GM21825 (cell line): ENCODE data around the gene MORF4L2.
"Not testable (repeated sequence)": the region's sequence is repeated elsewhere in the genome, so short reads cannot be mapped to it uniquely, and the experiment has no call there.

ENCODE experiments used
- ATAC-seq: cut with Tn5 transposase; IDR thresholded peaks from one replicate; pipeline ENCODE4 v1.9.1; 2021; ENCODE audit warnings: mild to moderate bottlenecking, moderate library complexity; ENCODE audit not compliant: unreplicated experiment

MORF4L2 gene

GRCh38 chrX:103681443-103681842, 5.1 kb downstream of the MORF4L2 start:
- ATAC-seq: no peak

GRCh38 chrX:103678199-103678993, 8.1 kb downstream of the MORF4L2 start:
- no peak for ATAC-seq

GRCh38 chrX:103674531-103675454, 11.7 kb downstream of the MORF4L2 start:
- ATAC-seq: no peak

GRCh38 chrX:103669745-103670144, 16.8 kb downstream of the MORF4L2 start:
- no peak for ATAC-seq

GRCh38 chrX:103666202-103667107, 20.0 kb downstream of the MORF4L2 start:
- ATAC-seq: no peak

GRCh38 chrX:103663981-103664762, 22.3 kb downstream of the MORF4L2 start:
- no peak for ATAC-seq

GRCh38 chrX:103659460-103659859, 27.0 kb downstream of the MORF4L2 start:
- not testable (repeated sequence) for ATAC-seq

- ATAC-seq: no peak
Observed at GRCh38 chrX:103658681-103659433, 27.6 kb downstream of the MORF4L2 start.

- not testable (repeated sequence) for ATAC-seq
Observed at GRCh38 chrX:103657066-103657465, 29.4 kb downstream of the MORF4L2 start.

- ATAC-seq: no peak
Observed at GRCh38 chrX:103656617-103657016, 29.9 kb downstream of the MORF4L2 start.

GRCh38 chrX:103655230-103656000, 31.1 kb downstream of the MORF4L2 start:
- not testable (repeated sequence) for ATAC-seq

GRCh38 chrX:103651151-103651773, 35.2 kb downstream of the MORF4L2 start:
- ATAC-seq: no peak

- no peak for ATAC-seq
Observed at GRCh38 chrX:103647630-103648029, 38.9 kb downstream of the MORF4L2 start.

GRCh38 chrX:103644125-103644524, 42.4 kb downstream of the MORF4L2 start:
- no peak for ATAC-seq

GRCh38 chrX:103640401-103641155, 45.9 kb downstream of the MORF4L2 start:
- ATAC-seq: no peak

- not testable (repeated sequence) for ATAC-seq
Observed at GRCh38 chrX:103638479-103639346, 47.8 kb downstream of the MORF4L2 start.
